CD14-positive monocyte (primary cell): ENCODE measurements around the gene PNPLA7. TPM values are rescaled to one million over a fixed set of nuclear protein-coding genes. Genes with fewer than 3 reads are reported as not detected.
A peak's percentile ranks its signal among the peaks of the same experiment; 100 is the strongest.

Source experiments
- DNase-seq, 3 donors: peaks; one replicate each; pipeline ENCODE4 v3.0.0-alpha.2; 2011 to 2022
- H2AFZ ChIP-seq: 2 replicates; pipeline ENCODE4 v1.6.0; 2012; ENCODE audit warnings: mild to moderate bottlenecking, low read depth, low read length, inconsistent platforms; ENCODE audit not compliant: insufficient read depth, poor library complexity, severe bottlenecking
- H3K27ac ChIP-seq, 2 donors: 1 replicate in 1 of 2; 2 replicates in 1 of 2; pipeline ENCODE4 v1.5.1; 2012 to 2013; ENCODE audit warnings: low read length in 2 of 2, control low read depth in 1 of 2, inconsistent platforms in 1 of 2, low read depth in 1 of 2, mild to moderate bottlenecking in 1 of 2
- H3K27me3 ChIP-seq, 2 donors: one replicate each; pipeline versions ENCODE4 v1.6.0 to v1.6.1; 2011 to 2013; ENCODE audit warnings: low read length in 2 of 2; ENCODE audit not compliant: control insufficient read depth in 2 of 2, insufficient read depth in 2 of 2
- H3K36me3 ChIP-seq, 2 donors: replicated peaks in 1 of 2; 1 replicate in 1 of 2; 2 replicates in 1 of 2; pipeline versions ENCODE4 v1.5.1 to v1.6.1; 2012 to 2013; ENCODE audit warnings: low read length in 2 of 2, control low read depth in 1 of 2, inconsistent platforms in 1 of 2, mild to moderate bottlenecking in 1 of 2; ENCODE audit not compliant: insufficient read depth in 2 of 2, control insufficient read depth in 1 of 2
- H3K4me1 ChIP-seq, 2 donors: 1 replicate in 1 of 2; 2 replicates in 1 of 2; pipeline versions ENCODE4 v1.5.1 to v1.6.1; 2012 to 2013; ENCODE audit warnings: low read length in 2 of 2, control low read depth in 1 of 2, inconsistent platforms in 1 of 2, mild to moderate bottlenecking in 1 of 2, moderate library complexity in 1 of 2; ENCODE audit not compliant: insufficient read depth in 2 of 2, control insufficient read depth in 1 of 2
- H3K4me2 ChIP-seq: replicated peaks from 2 replicates; pipeline ENCODE3; 2012; ENCODE audit warnings: low read length, moderate library complexity, mild to moderate bottlenecking; ENCODE audit not compliant: poor library complexity, severe bottlenecking; ENCODE audit errors: extremely low read depth
- H3K4me3 ChIP-seq, 3 experiments: fragments of 200-600 bp in 1 of 3; sonication (generic) in 1 of 3; replicated peaks in 1 of 3; 1 replicate in 2 of 3; 2 replicates in 1 of 3; pipeline ENCODE4 v1.5.1; 2011 to 2013; ENCODE audit warnings: low read length in 3 of 3, mild to moderate bottlenecking in 3 of 3, control low read depth in 2 of 3, low read depth in 2 of 3, inconsistent platforms in 1 of 3, moderate library complexity in 1 of 3
- H3K79me2 ChIP-seq: 2 replicates; pipeline ENCODE4 v1.6.0; 2012; ENCODE audit warnings: mild to moderate bottlenecking, control low read depth, inconsistent platforms, low read length, moderate library complexity; ENCODE audit not compliant: insufficient read depth
- H3K9ac ChIP-seq: 2 replicates; pipeline ENCODE4 v1.6.0; 2017; ENCODE audit warnings: low read length, mild to moderate bottlenecking; ENCODE audit not compliant: insufficient read depth, poor library complexity, severe bottlenecking
- H3K9me3 ChIP-seq, 2 donors: replicated peaks in 1 of 2; 1 replicate in 1 of 2; 2 replicates in 1 of 2; pipeline versions ENCODE4 v1.5.1 to v1.6.1; 2012 to 2013; ENCODE audit warnings: low read length in 2 of 2, control low read depth in 1 of 2; ENCODE audit not compliant: control insufficient read depth in 1 of 2, insufficient read depth in 1 of 2
- H4K20me1 ChIP-seq: 2 replicates; pipeline ENCODE4 v1.6.0; 2012; ENCODE audit warnings: mild to moderate bottlenecking, low read length, control low read depth, moderate library complexity; ENCODE audit not compliant: insufficient read depth
- H3K27ac Mint-ChIP-seq, 7 donors: one replicate each; pipeline ENCODE4 v1.8.0; 2020; ENCODE audit warnings: mild to moderate bottlenecking in 7 of 7, mixed read lengths in 7 of 7, moderate library complexity in 6 of 7, inconsistent platforms in 2 of 7
- H3K27me3 Mint-ChIP-seq, 3 donors: one replicate each; pipeline ENCODE4 v1.8.0; 2021 to 2022; ENCODE audit warnings: low read depth in 3 of 3, mild to moderate bottlenecking in 3 of 3, mixed read lengths in 3 of 3, moderate library complexity in 3 of 3, inconsistent platforms in 1 of 3
- H3K36me3 Mint-ChIP-seq, 2 donors: one replicate each; pipeline ENCODE4 v1.8.0; 2020; ENCODE audit warnings: mixed read lengths in 2 of 2, inconsistent platforms in 1 of 2, mild to moderate bottlenecking in 1 of 2
- H3K4me1 Mint-ChIP-seq: one replicate; pipeline ENCODE4 v1.8.0; 2020; ENCODE audit warnings: mild to moderate bottlenecking, mixed read lengths
- H3K4me3 Mint-ChIP-seq, 2 donors: one replicate each; pipeline ENCODE4 v1.8.0; 2020; ENCODE audit warnings: mild to moderate bottlenecking in 2 of 2, mixed read lengths in 2 of 2, moderate library complexity in 1 of 2
- H3K9me3 Mint-ChIP-seq, 7 donors: one replicate each; pipeline ENCODE4 v1.8.0; 2020 to 2022; ENCODE audit warnings: mixed read lengths in 7 of 7, mild to moderate bottlenecking in 6 of 7, moderate library complexity in 6 of 7, inconsistent platforms in 2 of 7
- WGBS: methylation state at CpG from one replicate; pipeline ENCODE4 v1.1.5; 2013; ENCODE audit warnings: missing lambda C conversion rate; ENCODE audit not compliant: insufficient coverage; 5-methylcytosine and 5-hydroxymethylcytosine counted together
- intact Hi-C, 2 donors: fragments of 100-400 bp; cut with micrococcal nuclease; formaldehyde crosslinking; loops; one replicate each; pipeline versions ENCODE4 v1.15.0 to v1.15.1; 2023
- polyA plus RNA-seq, 3 donors: library from polyadenylated mRNA; depleted of rRNA in 1 of 3; unstranded in 2 of 3; stranded (reverse) in 1 of 3; fragments of 300-500 nt in 2 of 3; fragments of >200 nt in 1 of 3; fragmentation: Illumina TruSeq in 2 of 3; gene quantifications; 1 replicate in 2 of 3; 2 replicates in 1 of 3; pipeline ENCODE4 v1.2.3, GENCODE V29; 2012 to 2021
- TF ChIP-seq, protein P1 (sequence below): fragments of 200-600 bp; IDR thresholded peaks from one replicate; pipeline ENCODE4 v1.8.0; 2022; ENCODE audit warnings: antibody characterized with exemption, mild to moderate bottlenecking

Gene PNPLA7
- polyA plus RNA-seq, 3 donors = 0.10 to 1.1 (median 0.14) TPM

DNA sequence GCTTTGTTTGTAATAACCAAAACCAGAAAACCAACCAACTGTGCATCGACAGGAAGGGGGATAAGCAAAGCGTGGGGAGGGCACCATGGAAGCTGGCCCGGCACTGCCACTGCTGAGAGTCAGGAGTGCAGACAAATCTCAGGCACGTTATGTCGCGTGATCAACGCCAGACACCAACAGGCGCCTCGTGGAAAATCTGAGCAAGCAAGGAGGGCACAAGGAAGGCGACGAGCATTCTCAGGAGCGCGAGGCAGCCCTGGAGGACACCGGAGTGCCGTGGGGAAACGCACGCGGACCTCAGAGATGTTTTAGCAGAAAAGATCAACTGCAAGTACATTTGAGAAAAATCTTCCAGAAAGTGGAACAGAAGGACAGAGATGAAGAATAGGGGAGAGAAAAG, 75.9 kb downstream of the PNPLA7 start:
- Mint-ChIP-seq H3K36me3 (no peaks in the 10 kb centered on the region), H3K4me3 (no peak overlapping the region), H3K9me3 (peaks cover 24 to 46% (median 40%) of the 10 kb centered on the region in 7 donors), H3K27me3 (peaks cover 8 to 12% (median 10%) of the 10 kb centered on the region in 3 donors), H3K27ac (no peak overlapping the region), H3K4me1 (peaks cover 5% of the 10 kb centered on the region)
- Histone ChIP-seq H3K36me3 (no peaks in the 10 kb centered on the region), H3K27ac (no peak overlapping the region), H3K9ac (no peak overlapping the region), H3K4me3 (no peak overlapping the region), H3K4me2 (no peak overlapping the region), H3K79me2 (no peaks in the 10 kb centered on the region), H3K4me1 (no peaks in the 10 kb centered on the region), H3K9me3 (peaks cover 32 to 38% of the 10 kb centered on the region in 2 donors), H3K27me3 (no peaks in the 10 kb centered on the region), H4K20me1 (no peaks in the 10 kb centered on the region), H2AFZ (no peak overlapping the region)
- DNase-seq = no peak
- 97% methylated on average over 10 of the region's 18 CpGs for whole genome bisulfite sequencing
- TF ChIP-seq, protein P1, sequence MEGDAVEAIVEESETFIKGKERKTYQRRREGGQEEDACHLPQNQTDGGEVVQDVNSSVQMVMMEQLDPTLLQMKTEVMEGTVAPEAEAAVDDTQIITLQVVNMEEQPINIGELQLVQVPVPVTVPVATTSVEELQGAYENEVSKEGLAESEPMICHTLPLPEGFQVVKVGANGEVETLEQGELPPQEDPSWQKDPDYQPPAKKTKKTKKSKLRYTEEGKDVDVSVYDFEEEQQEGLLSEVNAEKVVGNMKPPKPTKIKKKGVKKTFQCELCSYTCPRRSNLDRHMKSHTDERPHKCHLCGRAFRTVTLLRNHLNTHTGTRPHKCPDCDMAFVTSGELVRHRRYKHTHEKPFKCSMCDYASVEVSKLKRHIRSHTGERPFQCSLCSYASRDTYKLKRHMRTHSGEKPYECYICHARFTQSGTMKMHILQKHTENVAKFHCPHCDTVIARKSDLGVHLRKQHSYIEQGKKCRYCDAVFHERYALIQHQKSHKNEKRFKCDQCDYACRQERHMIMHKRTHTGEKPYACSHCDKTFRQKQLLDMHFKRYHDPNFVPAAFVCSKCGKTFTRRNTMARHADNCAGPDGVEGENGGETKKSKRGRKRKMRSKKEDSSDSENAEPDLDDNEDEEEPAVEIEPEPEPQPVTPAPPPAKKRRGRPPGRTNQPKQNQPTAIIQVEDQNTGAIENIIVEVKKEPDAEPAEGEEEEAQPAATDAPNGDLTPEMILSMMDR = no peak
- intact Hi-C loops = no loop called here

DNA sequence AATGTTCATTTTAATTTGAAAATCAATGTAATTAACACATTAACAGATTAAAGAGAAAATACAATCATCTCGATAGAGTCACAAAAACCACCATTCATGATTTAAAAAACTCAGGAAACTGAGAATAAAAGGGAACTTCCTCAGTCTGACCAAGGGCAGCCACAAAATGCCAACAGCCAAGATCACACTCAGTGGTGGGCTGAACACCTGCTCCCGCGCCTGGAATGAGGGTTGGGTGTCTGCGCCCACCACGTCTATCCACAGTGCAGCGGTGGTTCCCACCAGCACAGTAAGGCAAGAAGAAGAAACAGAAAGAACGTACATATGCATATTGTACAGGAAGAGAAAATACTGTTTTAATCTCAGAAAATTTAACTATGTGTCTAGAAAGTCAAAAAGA, 79.4 kb downstream of the PNPLA7 start:
- H3K4me2 ChIP-seq = no peak overlapping the region
- Mint-ChIP-seq H3K36me3 (no peaks in the 10 kb centered on the region), H3K4me3 (peak overlapping the region in 1 of 2 donors; percentile 72), H3K27ac (peak overlapping the region in 1 of 7 donors; percentile 48), H3K4me1 (peaks cover 5% of the 10 kb centered on the region), H3K27me3 (peaks cover 10 to 20% (median 15%) of the 10 kb centered on the region in 3 donors), H3K9me3 (peaks cover 18 to 34% (median 32%) of the 10 kb centered on the region in 7 donors)
- no peak overlapping the region for H3K9ac ChIP-seq
- H3K36me3 ChIP-seq = no peaks in the 10 kb centered on the region
- H3K4me1 ChIP-seq = no peaks in the 10 kb centered on the region
- H3K9me3 ChIP-seq = peaks cover 23 to 29% of the 10 kb centered on the region in 2 donors
- no peak overlapping the region for H3K27ac ChIP-seq
- WGBS = 0% methylated on average over 2 of the region's 7 CpGs
- no peaks in the 10 kb centered on the region for H4K20me1 ChIP-seq
- no peak overlapping the region for H3K4me3 ChIP-seq
- intact Hi-C loops = no loop called here
- H3K79me2 ChIP-seq = no peaks in the 10 kb centered on the region
- no peaks in the 10 kb centered on the region for H3K27me3 ChIP-seq
- DNase-seq = no peak
- TF ChIP-seq, protein P1 = no peak
- no peak overlapping the region for H2AFZ ChIP-seq
